NK-92 (cell line): Measurements from ENCODE around the gene IRF4.

Experiments
- DNase-seq: peaks from one replicate; lab custom pipeline; 2025; ENCODE audit not compliant: unreplicated experiment; lab: John Stamatoyannopoulos, UW

IRF4 gene

GRCh38 chr6:353642-354614 lies 37.6 kb upstream of the IRF4 start:
- no peak for DNase-seq

- no peak for DNase-seq
These were observed 36.8 kb upstream of the IRF4 start for GRCh38 chr6:354631-355280.

GRCh38 chr6:355373-356208 lies 36.0 kb upstream of the IRF4 start:
- DNase-seq, result no peak

- DNase-seq, result no peak
These were observed 34.7 kb upstream of the IRF4 start for GRCh38 chr6:356828-357251.

GRCh38 chr6:357261-357790 lies 34.2 kb upstream of the IRF4 start:
- no peak for DNase-seq

GRCh38 chr6:357791-358341 lies 33.7 kb upstream of the IRF4 start:
- no peak for DNase-seq

- DNase-seq, result no peak
These were observed 33.1 kb upstream of the IRF4 start for GRCh38 chr6:358432-358831.

GRCh38 chr6:358847-359246 lies 32.7 kb upstream of the IRF4 start:
- DNase-seq, result no peak

GRCh38 chr6:359261-360035 lies 32.1 kb upstream of the IRF4 start:
- DNase-seq, result no peak

- DNase-seq, result no peak
These were observed 31.2 kb upstream of the IRF4 start for GRCh38 chr6:360349-360748.

- no peak for DNase-seq
These were observed 30.7 kb upstream of the IRF4 start for GRCh38 chr6:360764-361373.

GRCh38 chr6:361411-362132 lies 30.0 kb upstream of the IRF4 start:
- DNase-seq, result no peak

- no peak for DNase-seq
These were observed 29.2 kb upstream of the IRF4 start for GRCh38 chr6:362231-362923.

GRCh38 chr6:362924-363249 lies 28.7 kb upstream of the IRF4 start:
- no peak for DNase-seq

GRCh38 chr6:363291-363690 lies 28.3 kb upstream of the IRF4 start:
- DNase-seq, result no peak

GRCh38 chr6:363909-364308 lies 27.6 kb upstream of the IRF4 start:
- DNase-seq, result no peak

GRCh38 chr6:364609-365540 lies 26.7 kb upstream of the IRF4 start:
- DNase-seq, result no peak

- DNase-seq, result no peak
These were observed 25.7 kb upstream of the IRF4 start for GRCh38 chr6:365835-366234.
